Pancreas (tissue), 10 donors: ENCODE results near the gene ZNF106. TPM values are rescaled to one million over a fixed set of nuclear protein-coding genes. Genes with fewer than 3 reads are reported as not detected.

ENCODE experiments used
- ATAC-seq, 4 donors: fragments of 200-7000 bp; cut with Tn5 transposase; one replicate each; pipeline versions ENCODE4 v1.8.0 to v1.9.1; 2020; ENCODE audit warnings: mild to moderate bottlenecking in 4 of 4, moderate library complexity in 4 of 4
- DNase-seq, 6 donors: peaks; one replicate each; pipeline ENCODE4 v3.0.0-alpha.2; 2020
- FAIRE-seq: peaks from 2 replicates; lab custom pipeline; 2012; peaks lifted over from hg19 to GRCh38; lab: Jason Lieb, UNC
- H3K27ac ChIP-seq, 4 donors: fragments of 200-600 bp; sonication (generic); 1 replicate in 3 of 4; 2 replicates in 1 of 4; pipeline versions ENCODE4 v1.5.0 to v1.8.0; 2020
- H3K27me3 ChIP-seq, 4 donors: fragments of 200-600 bp; one replicate each; pipeline ENCODE4 v1.8.0; 2021
- H3K36me3 ChIP-seq, 3 donors: fragments of 200-600 bp; sonication (generic) in 1 of 3; one replicate each; pipeline versions ENCODE4 v1.5.0 to v1.8.0; 2020 to 2021
- H3K4me1 ChIP-seq, 3 donors: fragments of 200-600 bp; one replicate each; pipeline ENCODE4 v1.8.0; 2021
- H3K4me3 ChIP-seq, 4 donors: fragments of 200-600 bp; sonication (generic) in 2 of 4; one replicate each; pipeline versions ENCODE4 v1.5.0 to v1.8.0; 2020 to 2021
- H3K9me3 ChIP-seq, 4 donors: fragments of 200-600 bp; one replicate each; pipeline ENCODE4 v1.8.0; 2021
- CTCF ChIP-seq, 4 donors: fragments of 200-600 bp; sonication (generic) in 3 of 4; IDR thresholded peaks; one replicate each; pipeline versions ENCODE4 v1.5.0 to v1.8.0; 2021; ENCODE audit warnings: antibody characterized with exemption in 4 of 4
- WGBS, 2 donors: extraction: QIAGEN DNeasy Blood & Tissue Kit; methylation state at CpG; one replicate each; pipeline ENCODE4 v1.1.7; 2013; 5-methylcytosine and 5-hydroxymethylcytosine counted together
- intact Hi-C, 3 donors: fragments of 100-400 bp; cut with DNase I; formaldehyde crosslinking; loops; one replicate each; pipeline versions ENCODE4 v1.11.1 to v1.14.2; 2022
- polyA plus RNA-seq, 2 donors: library from polyadenylated mRNA; stranded (reverse); fragments of 200-250 nt; gene quantifications; one replicate each; pipeline ENCODE4 v1.2.3, GENCODE V29; 2013
- total RNA-seq, 6 donors: library from RNA; stranded (reverse); fragmentation: NEBNext Ultra II Directional in 4 of 6; extraction: Animal tissue kit (Norgen Biotek cat#: 25700) in 4 of 6; gene quantifications; one replicate each; pipeline versions ENCODE4 v1.2.1 to v1.2.4, GENCODE V29; 2021 to 2023
- donor health status: healthy with polysubstance abuse.
- donor health status: DM: no; HTN: no; CAD: no; lungs with moderate emphysema.
- donor health status: DM: no; HTN: no; CAD: no.
- donor health status: control.
- donor health status: control.
- donor health status: Bipolar disorder and iron deficiency.
- donor health status: DM: yes; HTN: yes; CAD: no.
- donor health status: DM: no; HTN: no; CAD: no.
- donor health status: DM: no; HTN: no; CAD: no.
- donor health status: DM: yes; HTN: yes; CAD: no.

The ZNF106 gene
- total and polyA plus RNA-seq, 8 donors = 4.3 to 38.4 (median 17.5) TPM

GRCh38 chr15:42490291-42490670 is 660 bp downstream of the ZNF106 start:
- FAIRE-seq (no peak), DNase-seq (no peak), ATAC-seq (peak in 2 of 4 donors; percentile 1 to 2)
- Histone ChIP-seq H3K36me3 (no peaks in the 10 kb centered on the region), H3K9me3 (no peaks in the 10 kb centered on the region), H3K27me3 (no peaks in the 10 kb centered on the region), H3K4me3 (peak overlapping the region; percentile 70 to 95 (median 79)), H3K4me1 (peaks cover 0 to 22% (median 7%) of the 10 kb centered on the region in 3 donors), H3K27ac (peak overlapping the region; percentile 81 to 92 (median 84))
- no peak for TF ChIP-seq CTCF (IDR thresholded peaks at IDR 0.05)
- intact Hi-C loops = no loop called here
- 2 to 3% methylated on average over 11 of the region's 11 CpGs for WGBS, 2 donors

- Histone ChIP-seq H3K27ac (no peak overlapping the region), H3K4me1 (peaks cover 0 to 3% (median 0%) of the 10 kb centered on the region in 3 donors), H3K4me3 (no peak overlapping the region), H3K27me3 (no peaks in the 10 kb centered on the region), H3K36me3 (no peaks in the 10 kb centered on the region), H3K9me3 (no peaks in the 10 kb centered on the region)
- TF ChIP-seq CTCF (IDR thresholded peaks at IDR 0.05) = no peak
- 98 to 100% methylated on average over 1 of the region's 1 CpG for WGBS, 2 donors
- FAIRE-seq = no peak
- intact Hi-C loops = no loop called here
- no peak for ATAC-seq
- no peak for DNase-seq
These were observed 7.3 kb downstream of the ZNF106 start for GRCh38 chr15:42483677-42484076.

GRCh38 chr15:42482701-42483100 is 8.2 kb downstream of the ZNF106 start:
- 95 to 100% methylated on average over 6 of the region's 6 CpGs for WGBS, 2 donors
- Histone ChIP-seq H3K36me3 (no peaks in the 10 kb centered on the region), H3K27me3 (no peaks in the 10 kb centered on the region), H3K9me3 (no peaks in the 10 kb centered on the region), H3K27ac (no peak overlapping the region), H3K4me3 (no peak overlapping the region), H3K4me1 (no peaks in the 10 kb centered on the region)
- TF ChIP-seq CTCF (IDR thresholded peaks at IDR 0.05) = no peak
- DNase-seq (no peak), ATAC-seq (no peak), FAIRE-seq (no peak)
- intact Hi-C loops = no loop called here

- H3K27ac ChIP-seq = no peak overlapping the region
- H3K4me3 ChIP-seq = no peak overlapping the region
- H3K27me3 ChIP-seq = no peaks in the 10 kb centered on the region
- peaks cover 0 to 4% (median 0%) of the 10 kb centered on the region in 3 donors for H3K4me1 ChIP-seq
- 63 to 73% methylated on average over 2 of the region's 2 CpGs for WGBS, 2 donors
- intact Hi-C loops = no loop called here
- no peaks in the 10 kb centered on the region for H3K36me3 ChIP-seq
- no peak for FAIRE-seq
- no peaks in the 10 kb centered on the region for H3K9me3 ChIP-seq
- peak in 1 of 4 donors; percentile 43 for ATAC-seq
- DNase-seq = no peak
- no peak for TF ChIP-seq CTCF (IDR thresholded peaks at IDR 0.05)
These were observed 16.1 kb downstream of the ZNF106 start for GRCh38 chr15:42474827-42475226.

- intact Hi-C loops = no loop called here
- TF ChIP-seq CTCF (IDR thresholded peaks at IDR 0.05) = no peak
- FAIRE-seq (no peak), ATAC-seq (no peak), DNase-seq (no peak)
- H3K27me3 ChIP-seq = no peaks in the 10 kb centered on the region
- H3K4me1 ChIP-seq = peaks cover 0 to 4% (median 0%) of the 10 kb centered on the region in 3 donors
- H3K36me3 ChIP-seq = no peaks in the 10 kb centered on the region
- H3K4me3 ChIP-seq = no peak overlapping the region
- 67 to 74% methylated on average over 3 of the region's 3 CpGs for WGBS, 2 donors
- no peaks in the 10 kb centered on the region for H3K9me3 ChIP-seq
- H3K27ac ChIP-seq = no peak overlapping the region
These were observed 19.9 kb downstream of the ZNF106 start for GRCh38 chr15:42471002-42471401.
